ENCODE data around the gene JAZF1.
"Not testable (repeated sequence)": the region's sequence is repeated elsewhere in the genome, so short reads cannot be mapped to it uniquely, and the experiment has no call there.

JAZF1 gene

DNA sequence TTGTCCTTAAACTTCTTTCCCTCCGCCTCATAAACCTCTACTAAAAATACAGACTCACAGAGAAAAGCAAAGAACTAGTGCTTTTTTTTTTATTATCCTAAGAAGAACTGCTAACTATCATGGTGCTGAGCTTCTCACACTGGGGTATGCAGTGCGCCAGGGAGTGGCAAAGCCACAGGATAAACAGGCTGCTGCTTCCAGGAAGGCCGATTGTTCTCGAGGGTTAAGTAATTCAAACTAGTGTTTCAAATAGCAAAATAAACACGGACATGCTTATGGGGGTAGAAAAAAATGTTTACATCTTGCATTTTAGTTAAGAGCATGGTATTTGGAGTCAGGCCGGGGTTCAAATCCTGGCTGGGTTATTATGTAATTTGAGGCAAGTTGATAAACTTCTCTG is 283.6 kb downstream of the JAZF1 start:
- TF ChIP-seq CTCF (IDR thresholded peaks at IDR 0.05; ENCODE audit: low read depth, low read length), result no peak
- no peak overlapping the region for H3K4me3 ChIP-seq (ENCODE audit: low read depth, low read length)

GRCh38 chr7:27895551-27895950 is 285.0 kb downstream of the JAZF1 start:
- no peak for TF ChIP-seq CTCF (IDR thresholded peaks at IDR 0.05; ENCODE audit: low read depth, low read length)

DNA sequence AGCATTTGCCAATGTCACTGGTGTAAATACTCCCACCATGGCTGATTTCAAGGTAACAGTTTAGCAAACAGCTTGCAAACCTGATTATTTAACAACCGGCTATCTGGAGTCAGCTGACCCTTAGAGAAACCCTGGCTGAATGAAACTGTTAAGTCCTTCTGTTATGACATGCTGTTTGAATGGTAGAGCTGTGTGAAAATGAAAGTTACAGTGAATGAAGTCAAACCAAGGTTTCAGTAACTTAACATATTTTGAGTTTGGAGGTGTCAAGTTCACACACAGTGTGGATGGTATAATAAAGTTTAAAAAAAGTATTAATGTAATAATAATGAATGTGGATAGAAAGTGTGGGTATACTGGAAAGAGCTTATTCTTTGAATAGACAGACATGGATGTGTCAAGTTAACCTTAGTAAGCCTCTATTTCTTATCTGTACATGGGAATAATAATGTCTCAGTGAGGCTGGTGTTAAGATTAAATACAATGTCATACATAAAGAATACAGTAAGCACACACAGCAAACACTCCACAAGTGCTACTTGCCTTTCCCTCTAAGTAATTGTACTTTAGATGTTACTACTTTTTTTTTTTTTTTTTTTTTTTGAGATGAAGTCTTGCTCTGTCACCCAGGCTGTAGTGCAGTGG is 290.3 kb downstream of the JAZF1 start:
- H3K4me3 ChIP-seq (ENCODE audit: low read depth, low read length), result no peak overlapping the region
- TF ChIP-seq CTCF (IDR thresholded peaks at IDR 0.05; ENCODE audit: low read depth, low read length), result no peak

More at GRCh38 chr7:27895551-27895950, 285.0 kb downstream of the JAZF1 start:
- no peak overlapping the region for H3K4me3 ChIP-seq (ENCODE audit: low read depth, low read length)

- H3K4me3 ChIP-seq (ENCODE audit: low read depth, low read length), result no peak overlapping the region
- no peak for TF ChIP-seq CTCF (IDR thresholded peaks at IDR 0.05; ENCODE audit: low read depth, low read length)
Measured at GRCh38 chr7:27889800-27890199, 290.8 kb downstream of the JAZF1 start.

GRCh38 chr7:27888736-27889135 is 291.9 kb downstream of the JAZF1 start:
- TF ChIP-seq CTCF (IDR thresholded peaks at IDR 0.05; ENCODE audit: low read depth, low read length), result no peak
- no peak overlapping the region for H3K4me3 ChIP-seq (ENCODE audit: low read depth, low read length)

- not testable (repeated sequence) for H3K4me3 ChIP-seq (ENCODE audit: low read depth, low read length)
Measured at GRCh38 chr7:27886710-27887109, 293.9 kb downstream of the JAZF1 start.

DNA sequence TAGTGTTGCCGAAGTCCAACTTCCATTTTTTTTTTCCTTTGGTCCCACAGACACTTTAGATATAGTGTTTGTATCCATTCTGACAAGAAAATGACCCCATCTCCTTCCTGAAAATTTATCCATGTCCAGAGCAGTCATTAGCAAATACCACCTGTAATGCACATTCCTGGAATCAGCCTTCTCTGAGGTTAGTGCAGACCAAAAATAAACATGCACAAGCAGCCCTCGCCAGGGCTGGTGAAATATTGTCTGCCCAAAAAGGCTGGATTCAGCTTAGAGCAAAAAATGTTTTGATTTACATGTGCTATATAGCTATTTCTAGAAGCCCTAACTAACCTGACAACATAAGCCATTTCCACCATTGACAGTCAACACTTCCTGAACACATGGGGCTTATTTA is 294.9 kb downstream of the JAZF1 start:
- TF ChIP-seq CTCF (IDR thresholded peaks at IDR 0.05; ENCODE audit: low read depth, low read length), result no peak
- H3K4me3 ChIP-seq (ENCODE audit: low read depth, low read length), result no peak overlapping the region

GRCh38 chr7:27883696-27884095 is 296.9 kb downstream of the JAZF1 start:
- H3K4me3 ChIP-seq (ENCODE audit: low read depth, low read length), result no peak overlapping the region
- TF ChIP-seq CTCF (IDR thresholded peaks at IDR 0.05; ENCODE audit: low read depth, low read length), result no peak
